OCI-LY1 (cell line): ENCODE measurements around the gene KCNE4.
"Not testable (repeated sequence)": the region's sequence is repeated elsewhere in the genome, so short reads cannot be mapped to it uniquely, and the experiment has no call there.

Experiments used
- H2AFZ ChIP-seq: fragments of 200-600 bp; sonication (generic), shearing (Covaris generic); 2 replicates; pipeline ENCODE4 v1.6.0; 2014; ENCODE audit warnings: antibody characterized with exemption, mild to moderate bottlenecking, low read length
- H3F3A ChIP-seq: fragments of 200-600 bp; sonication (generic), shearing (Covaris generic); 2 replicates; pipeline ENCODE4 v1.6.0; 2014; ENCODE audit warnings: mild to moderate bottlenecking, antibody characterized with exemption, low read length, moderate library complexity; ENCODE audit not compliant: insufficient read depth
- H3K27ac ChIP-seq: fragments of 200-600 bp; sonication (generic); 2 replicates; pipeline ENCODE4 v1.5.1; 2014; ENCODE audit warnings: low read length, mixed run types, mild to moderate bottlenecking, low read depth; ENCODE audit not compliant: poor library complexity, severe bottlenecking
- H3K27me3 ChIP-seq: fragments of 200-600 bp; sonication (generic); 2 replicates; pipeline ENCODE4 v1.6.0; 2014; ENCODE audit warnings: antibody characterized with exemption, mild to moderate bottlenecking, low read length, moderate library complexity; ENCODE audit not compliant: insufficient read depth
- H3K36me3 ChIP-seq: fragments of 200-600 bp; sonication (generic); 2 replicates; pipeline ENCODE4 v1.6.1; 2014; ENCODE audit warnings: mild to moderate bottlenecking, antibody characterized with exemption, low read length, moderate library complexity, mixed read lengths; ENCODE audit not compliant: insufficient read depth
- H3K4me1 ChIP-seq: fragments of 200-600 bp; sonication (generic); 2 replicates; pipeline ENCODE4 v1.5.1; 2014; ENCODE audit warnings: mild to moderate bottlenecking, low read length, moderate library complexity; ENCODE audit not compliant: insufficient read depth, severe bottlenecking
- H3K4me2 ChIP-seq: fragments of 200-600 bp; sonication (generic), shearing (Covaris generic); 2 replicates; pipeline ENCODE4 v1.6.1; 2014; ENCODE audit warnings: low read length
- H3K4me3 ChIP-seq: fragments of 200-600 bp; sonication (generic); 2 replicates; pipeline ENCODE4 v1.5.1; 2014; ENCODE audit warnings: low read length, low read depth, mild to moderate bottlenecking, mixed read lengths; ENCODE audit not compliant: poor library complexity, severe bottlenecking
- H3K79me2 ChIP-seq: fragments of 200-600 bp; shearing (Covaris generic); 2 replicates; pipeline ENCODE4 v1.6.1; 2016; ENCODE audit warnings: mixed run types, low read length, mixed read lengths; ENCODE audit not compliant: insufficient read depth
- H3K9ac ChIP-seq: fragments of 200-600 bp; sonication (generic), shearing (Covaris generic); 2 replicates; pipeline ENCODE4 v1.6.1; 2014; ENCODE audit warnings: mild to moderate bottlenecking, low read length, mixed read lengths
- H3K9me2 ChIP-seq: fragments of 200-600 bp; sonication (generic), shearing (Covaris generic); 2 replicates; pipeline ENCODE4 v1.6.1; 2014; ENCODE audit warnings: low read depth, mild to moderate bottlenecking, low read length, mixed read lengths
- H3K9me3 ChIP-seq: fragments of 200-600 bp; shearing (Covaris generic); 2 replicates; pipeline ENCODE4 v1.6.1; 2014; ENCODE audit warnings: low read length, mixed read lengths
- H4K20me1 ChIP-seq: fragments of 200-600 bp; sonication (generic), shearing (Covaris generic); 2 replicates; pipeline ENCODE4 v1.6.0; 2016; ENCODE audit warnings: mild to moderate bottlenecking, low read length; ENCODE audit not compliant: insufficient read depth
- CTCF ChIP-seq: fragments of 200-600 bp; sonication (generic), shearing (Covaris generic); IDR thresholded peaks from 2 replicates; pipeline ENCODE4 v1.5.1; 2017; ENCODE audit warnings: mild to moderate bottlenecking, antibody characterized with exemption, low read length, moderate library complexity, mixed read lengths
- EZH2 ChIP-seq: fragments of 200-600 bp; sonication (generic), shearing (Covaris generic); IDR thresholded peaks from 2 replicates; pipeline ENCODE4 v1.8.0; 2017; ENCODE audit warnings: borderline replicate concordance, mixed run types, mild to moderate bottlenecking, antibody characterized with exemption, low read length, moderate library complexity, mixed read lengths

Gene KCNE4

GRCh38 chr2:223079378-223079777 is 27.4 kb downstream of the KCNE4 start:
- H3K9me2 ChIP-seq = no peaks in the 10 kb centered on the region
- no peaks in the 10 kb centered on the region for H3K9me3 ChIP-seq
- no peaks in the 10 kb centered on the region for H3F3A ChIP-seq
- no peaks in the 10 kb centered on the region for H4K20me1 ChIP-seq
- no peaks in the 10 kb centered on the region for H3K27me3 ChIP-seq
- H3K4me1 ChIP-seq = no peaks in the 10 kb centered on the region
- no peaks in the 10 kb centered on the region for H3K79me2 ChIP-seq
- no peak overlapping the region for H3K4me2 ChIP-seq
- H3K4me3 ChIP-seq = no peak overlapping the region
- H2AFZ ChIP-seq = no peak overlapping the region
- H3K27ac ChIP-seq = no peak overlapping the region
- no peak for TF ChIP-seq CTCF
- TF ChIP-seq EZH2 = no peak
- H3K9ac ChIP-seq = no peak overlapping the region
- no peaks in the 10 kb centered on the region for H3K36me3 ChIP-seq

GRCh38 chr2:223079925-223080324 is 27.9 kb downstream of the KCNE4 start:
- Histone ChIP-seq H3K9ac (no peak overlapping the region), H3K27me3 (no peaks in the 10 kb centered on the region), H2AFZ (no peak overlapping the region), H3K9me3 (no peaks in the 10 kb centered on the region), H4K20me1 (no peaks in the 10 kb centered on the region), H3K27ac (no peak overlapping the region), H3K4me3 (no peak overlapping the region), H3K4me1 (no peaks in the 10 kb centered on the region), H3K9me2 (no peaks in the 10 kb centered on the region), H3F3A (no peaks in the 10 kb centered on the region), H3K4me2 (no peak overlapping the region), H3K79me2 (no peaks in the 10 kb centered on the region), H3K36me3 (no peaks in the 10 kb centered on the region)
- TF ChIP-seq CTCF (no peak), EZH2 (no peak)

GRCh38 chr2:223080790-223081360 is 28.9 kb downstream of the KCNE4 start:
- H3K9ac ChIP-seq, H3K27me3 ChIP-seq, H3K9me2 ChIP-seq, H4K20me1 ChIP-seq, H2AFZ ChIP-seq, H3K36me3 ChIP-seq, H3K4me2 ChIP-seq, H3K9me3 ChIP-seq, H3K79me2 ChIP-seq, H3K27ac ChIP-seq, H3F3A ChIP-seq, H3K4me3 ChIP-seq, H3K4me1 ChIP-seq: not testable (repeated sequence)

GRCh38 chr2:223081789-223082188 is 29.8 kb downstream of the KCNE4 start:
- Histone ChIP-seq H3K79me2 (no peaks in the 10 kb centered on the region), H3K4me3 (no peak overlapping the region), H3K9ac (no peak overlapping the region), H3F3A (no peaks in the 10 kb centered on the region), H3K27ac (no peak overlapping the region), H3K9me2 (no peaks in the 10 kb centered on the region), H3K9me3 (no peaks in the 10 kb centered on the region), H3K27me3 (no peaks in the 10 kb centered on the region), H3K4me1 (no peaks in the 10 kb centered on the region), H2AFZ (no peak overlapping the region), H3K36me3 (no peaks in the 10 kb centered on the region), H3K4me2 (no peak overlapping the region), H4K20me1 (no peaks in the 10 kb centered on the region)
- TF ChIP-seq CTCF = no peak
- no peak for TF ChIP-seq EZH2
